CMK (cell line): ENCODE measurements around the gene TMEM135.
"Not testable (repeated sequence)": the region's sequence is repeated elsewhere in the genome, so short reads cannot be mapped to it uniquely, and the experiment has no call there.

Source experiments
- DNase-seq: peaks from one replicate; pipeline ENCODE4 v3.0.0-alpha.2; 2010; ENCODE audit warnings: low read depth

The TMEM135 gene

GRCh38 chr11:87020764-87021365 lies 16.9 kb upstream of the TMEM135 start:
- no peak for DNase-seq

- DNase-seq = no peak
Observed at GRCh38 chr11:87022254-87022653, 15.5 kb upstream of the TMEM135 start.

- no peak for DNase-seq
Observed at GRCh38 chr11:87022738-87023137, 15.0 kb upstream of the TMEM135 start.

GRCh38 chr11:87026415-87026814 lies 11.3 kb upstream of the TMEM135 start:
- DNase-seq = not testable (repeated sequence)

- no peak for DNase-seq
Observed at GRCh38 chr11:87030458-87031054, 7.2 kb upstream of the TMEM135 start.

- no peak for DNase-seq
Observed at GRCh38 chr11:87031433-87032170, 6.1 kb upstream of the TMEM135 start.

GRCh38 chr11:87033561-87033960 lies 4.2 kb upstream of the TMEM135 start:
- no peak for DNase-seq

GRCh38 chr11:87035976-87036583 lies 1.7 kb upstream of the TMEM135 start:
- no peak for DNase-seq

GRCh38 chr11:87036756-87037449 lies 831 bp upstream of the TMEM135 start:
- DNase-seq = no peak

- no peak for DNase-seq
Observed at GRCh38 chr11:87038235-87038977, 672 bp downstream of the TMEM135 start.

GRCh38 chr11:87039371-87039770 lies 1.6 kb downstream of the TMEM135 start:
- no peak for DNase-seq

- no peak for DNase-seq
Observed at GRCh38 chr11:87043894-87044293, 6.2 kb downstream of the TMEM135 start.

GRCh38 chr11:87046824-87047223 lies 9.1 kb downstream of the TMEM135 start:
- no peak for DNase-seq

GRCh38 chr11:87056091-87056490 lies 18.4 kb downstream of the TMEM135 start:
- DNase-seq = no peak

GRCh38 chr11:87057749-87058148 lies 20.0 kb downstream of the TMEM135 start:
- no peak for DNase-seq

- no peak for DNase-seq
Observed at GRCh38 chr11:87059596-87060390, 22.1 kb downstream of the TMEM135 start.

GRCh38 chr11:87061766-87062165 lies 24.0 kb downstream of the TMEM135 start:
- no peak for DNase-seq

GRCh38 chr11:87063982-87064381 lies 26.2 kb downstream of the TMEM135 start:
- DNase-seq = no peak

GRCh38 chr11:87072787-87073186 lies 35.1 kb downstream of the TMEM135 start:
- DNase-seq = no peak

GRCh38 chr11:87076260-87076783 lies 38.6 kb downstream of the TMEM135 start:
- no peak for DNase-seq
